Measurements from ENCODE around the gene SCARF2.

- TF ChIP-seq, protein P1, sequence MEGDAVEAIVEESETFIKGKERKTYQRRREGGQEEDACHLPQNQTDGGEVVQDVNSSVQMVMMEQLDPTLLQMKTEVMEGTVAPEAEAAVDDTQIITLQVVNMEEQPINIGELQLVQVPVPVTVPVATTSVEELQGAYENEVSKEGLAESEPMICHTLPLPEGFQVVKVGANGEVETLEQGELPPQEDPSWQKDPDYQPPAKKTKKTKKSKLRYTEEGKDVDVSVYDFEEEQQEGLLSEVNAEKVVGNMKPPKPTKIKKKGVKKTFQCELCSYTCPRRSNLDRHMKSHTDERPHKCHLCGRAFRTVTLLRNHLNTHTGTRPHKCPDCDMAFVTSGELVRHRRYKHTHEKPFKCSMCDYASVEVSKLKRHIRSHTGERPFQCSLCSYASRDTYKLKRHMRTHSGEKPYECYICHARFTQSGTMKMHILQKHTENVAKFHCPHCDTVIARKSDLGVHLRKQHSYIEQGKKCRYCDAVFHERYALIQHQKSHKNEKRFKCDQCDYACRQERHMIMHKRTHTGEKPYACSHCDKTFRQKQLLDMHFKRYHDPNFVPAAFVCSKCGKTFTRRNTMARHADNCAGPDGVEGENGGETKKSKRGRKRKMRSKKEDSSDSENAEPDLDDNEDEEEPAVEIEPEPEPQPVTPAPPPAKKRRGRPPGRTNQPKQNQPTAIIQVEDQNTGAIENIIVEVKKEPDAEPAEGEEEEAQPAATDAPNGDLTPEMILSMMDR (IDR thresholded peaks at IDR 0.05; ENCODE audit: poor library complexity, severe bottlenecking): no peak
- TF ChIP-seq REST (IDR thresholded peaks at IDR 0.05; ENCODE audit: borderline replicate concordance) (no peak), POLR2AphosphoS5 (IDR thresholded peaks at IDR 0.05) (no peak), EP300 (conservative IDR thresholded peaks at IDR 0.05; ENCODE audit: poor library complexity, severe bottlenecking) (no peak), EZH2 (IDR thresholded peaks at IDR 0.05; ENCODE audit: borderline replicate concordance, insufficient read depth, low read length, poor library complexity, severe bottlenecking) (no peak)
Observed at GRCh38 chr22:20395181-20395906, 42.3 kb downstream of the SCARF2 start.

Measured in neural cell (in vitro differentiated cells).